Cardiac fibroblast (primary cell): ENCODE measurements around the gene COL27A1.
"Not testable (repeated sequence)": the region's sequence is repeated elsewhere in the genome, so short reads cannot be mapped to it uniquely, and the experiment has no call there.

Experiments used
- DNase-seq, 2 donors: peaks; one replicate each; pipeline versions ENCODE4 v3.0.0 to v3.0.0-alpha.2; 2010; ENCODE audit warnings: low read depth in 2 of 2
- H3K4me3 ChIP-seq, 2 donors: replicated peaks in 1 of 2; 1 replicate in 1 of 2; 2 replicates in 1 of 2; pipeline ENCODE4 v1.5.1; 2011; ENCODE audit warnings: low read depth in 2 of 2, low read length in 2 of 2, mild to moderate bottlenecking in 2 of 2, moderate library complexity in 1 of 2
- CTCF ChIP-seq: IDR thresholded peaks from one replicate; pipeline ENCODE4 v1.5.1; 2011; ENCODE audit warnings: low read depth, mild to moderate bottlenecking, low read length, inconsistent platforms

COL27A1 gene

GRCh38 chr9:114330636-114331035, 175.3 kb downstream of the COL27A1 start:
- TF ChIP-seq CTCF: no peak
- DNase-seq: no peak
- H3K4me3 ChIP-seq: no peak overlapping the region

DNA sequence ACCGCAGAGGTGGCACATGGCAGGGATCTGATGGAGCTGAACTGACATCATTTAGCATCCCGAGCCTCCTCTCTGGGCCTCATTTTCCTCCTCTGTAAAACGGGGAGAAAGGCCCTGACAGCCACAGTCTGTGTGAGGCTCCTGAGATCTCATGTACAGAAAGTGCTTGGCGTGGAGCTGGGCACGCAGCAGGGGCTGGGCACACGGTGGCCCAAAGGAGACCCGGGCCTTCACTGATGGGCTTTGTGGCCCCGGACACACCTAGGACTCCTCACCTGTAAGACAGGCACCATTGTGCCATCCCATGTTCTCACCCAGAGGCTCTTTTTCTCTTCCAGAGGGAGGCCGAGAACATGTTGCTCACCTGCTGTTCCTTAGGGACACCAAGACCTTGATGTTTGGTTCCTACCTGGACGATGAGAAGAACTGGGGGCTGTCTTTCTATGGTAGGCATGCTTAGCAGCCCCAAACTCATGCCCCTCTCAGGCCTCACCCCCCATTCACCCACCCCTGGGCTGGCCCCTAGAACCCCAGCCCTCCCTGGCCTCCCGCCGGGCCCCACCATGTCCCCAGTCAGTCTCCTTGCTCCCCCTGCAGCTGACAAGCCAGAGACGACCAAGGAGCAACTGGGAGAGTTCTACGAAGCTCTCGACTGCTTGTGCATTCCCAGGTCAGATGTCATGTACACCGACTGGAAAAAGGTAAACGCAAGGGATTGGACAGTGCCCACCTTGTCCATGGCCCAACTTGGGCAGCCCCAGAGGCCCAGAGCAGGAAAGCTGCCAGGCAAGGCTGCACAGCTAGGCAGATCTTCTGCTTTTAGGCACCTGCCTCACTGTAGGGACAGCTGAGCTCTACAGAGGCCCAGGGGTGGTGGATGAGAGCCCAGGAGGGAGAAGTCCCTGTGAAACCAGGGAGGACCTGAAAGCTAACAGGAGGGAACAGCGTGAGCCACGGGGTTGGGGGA, 176.2 kb downstream of the COL27A1 start:
- H3K4me3 ChIP-seq, DNase-seq: not testable (repeated sequence)

DNA sequence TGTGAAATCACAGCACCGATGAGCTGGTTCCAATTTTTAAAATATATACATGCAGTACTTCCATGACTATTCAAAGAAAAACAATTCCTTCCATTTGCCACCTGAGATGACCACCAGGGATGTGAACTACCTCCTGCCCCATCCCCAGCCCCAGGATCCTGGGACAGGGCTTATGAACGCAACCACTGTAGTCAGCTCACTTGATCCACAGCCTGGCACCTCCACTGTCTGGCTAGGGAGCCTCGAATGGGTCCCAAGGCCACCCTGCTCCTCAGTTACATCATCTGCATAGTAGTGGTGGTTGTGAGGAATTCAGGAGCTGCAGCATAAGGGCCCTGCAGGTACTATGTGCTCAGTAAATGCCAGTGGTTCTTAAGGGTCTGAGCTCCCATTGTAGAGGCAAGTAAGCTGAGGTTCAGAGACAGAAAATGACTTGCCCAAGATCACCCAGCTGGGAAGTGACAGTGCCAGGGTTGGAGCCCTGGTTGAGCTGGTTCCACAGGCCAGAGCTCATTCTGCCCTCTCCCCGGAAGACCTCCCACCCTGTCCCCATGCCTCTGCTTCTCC, 177.2 kb downstream of the COL27A1 start:
- H3K4me3 ChIP-seq, DNase-seq: not testable (repeated sequence)

- H3K4me3 ChIP-seq, DNase-seq: not testable (repeated sequence)
These were observed 178.4 kb downstream of the COL27A1 start for GRCh38 chr9:114333718-114334117.

DNA sequence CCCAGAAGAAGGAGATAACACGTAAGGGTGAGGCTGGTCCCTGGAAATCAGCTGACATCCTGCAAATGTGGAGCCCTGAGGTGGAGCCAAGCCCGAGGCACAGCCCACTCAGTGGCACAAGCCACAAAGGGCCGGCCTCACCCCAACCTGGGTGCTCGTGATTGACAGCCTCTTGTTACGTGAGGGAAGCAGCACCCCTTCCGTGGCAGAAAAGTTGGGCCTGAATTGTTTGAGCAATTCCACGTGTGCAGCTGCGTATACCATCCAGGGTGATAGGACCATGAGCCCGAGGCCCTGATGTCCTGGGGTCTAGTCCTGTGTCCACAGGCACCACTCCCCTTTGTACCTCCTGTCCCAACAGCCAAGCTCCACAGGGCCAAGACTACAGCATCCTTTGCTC, 179.2 kb downstream of the COL27A1 start:
- TF ChIP-seq CTCF: no peak
- H3K4me3 ChIP-seq: no peak overlapping the region
- DNase-seq: no peak

GRCh38 chr9:114335745-114336144, 180.4 kb downstream of the COL27A1 start:
- no peak for DNase-seq
- TF ChIP-seq CTCF: no peak

DNA sequence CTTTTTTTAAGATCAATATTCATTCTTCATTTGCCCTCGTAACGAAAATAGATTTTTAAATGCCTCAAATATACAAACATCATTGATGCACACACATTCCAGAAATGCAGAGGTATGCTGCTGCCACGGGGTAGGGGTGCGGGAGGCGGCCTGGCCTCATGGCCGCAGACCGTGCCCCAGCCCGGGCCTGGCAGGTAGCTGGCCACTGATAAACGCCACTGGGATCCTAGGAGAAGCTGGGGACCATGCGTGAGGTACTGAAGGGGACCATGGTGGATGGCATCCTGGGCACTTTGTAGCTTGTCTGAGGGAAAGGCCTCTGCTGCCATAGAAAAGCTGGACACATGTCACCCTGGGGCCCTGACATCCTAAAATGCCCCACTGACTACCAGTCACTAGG, 180.8 kb downstream of the COL27A1 start:
- no peak for DNase-seq
- no peak overlapping the region for H3K4me3 ChIP-seq
- no peak for TF ChIP-seq CTCF

More at GRCh38 chr9:114335745-114336144, 180.4 kb downstream of the COL27A1 start:
- no peak overlapping the region for H3K4me3 ChIP-seq

GRCh38 chr9:114336699-114337395, 181.5 kb downstream of the COL27A1 start:
- DNase-seq: no peak
- no peak overlapping the region for H3K4me3 ChIP-seq
- no peak for TF ChIP-seq CTCF
